ENCODE data around the gene RYK.

GRCh38 chr3:134198414-134198813 is 52.2 kb downstream of the RYK start:
- TF ChIP-seq POLR2A (IDR thresholded peaks at IDR 0.05) = no peak
- no peak for TF ChIP-seq CTCF (IDR thresholded peaks at IDR 0.05)
